K562 (cell line): Measurements from ENCODE around the gene BORCS5.

Experiments
- CEBPB ChIP-seq: fragments of 450-650 bp; IDR thresholded peaks from 2 replicates; pipeline ENCODE4 v1.6.1; 2016; ENCODE audit warnings: missing genetic modification characterization, missing compliant biosample characterization
- CHCHD3 ChIP-seq: fragments of 250-450 bp; sonication (Bioruptor Pico); IDR thresholded peaks from 2 replicates; pipeline ENCODE4 v2.1.2; 2022; ENCODE audit warnings: mild to moderate bottlenecking
- CTBP1 ChIP-seq: fragments of 450-650 bp; IDR thresholded peaks from 2 replicates; pipeline ENCODE4 v1.6.1; 2016; ENCODE audit warnings: borderline replicate concordance
- CTCF ChIP-seq, 3 experiments: IDR thresholded peaks in 2 of 3; conservative IDR thresholded peaks in 1 of 3; 2 replicates each; pipeline ENCODE4 v1.5.1; 2011 to 2012; ENCODE audit warnings: low read length in 3 of 3, mild to moderate bottlenecking in 3 of 3, control low read depth in 2 of 3, improper control_type of control experiment in 1 of 3, inconsistent platforms in 1 of 3, low read depth in 1 of 3, mixed read lengths in 1 of 3, moderate library complexity in 1 of 3; ENCODE audit not compliant: insufficient read depth in 2 of 3
- ERF ChIP-seq: fragments of 450-650 bp; formaldehyde crosslinking; IDR thresholded peaks from 2 replicates; pipeline ENCODE4 v1.4.0; 2020; ENCODE audit warnings: mild to moderate bottlenecking, mixed read lengths
- KAT7 ChIP-seq: sonication (generic); formaldehyde crosslinking; IDR thresholded peaks from 2 replicates; pipeline ENCODE4 v1.8.0; 2022; ENCODE audit warnings: missing genetic modification reagents, mild to moderate bottlenecking, borderline replicate concordance
- MCM7 ChIP-seq, 2 experiments: fragments of 450-650 bp; IDR thresholded peaks; 2 replicates each; pipeline ENCODE4 v1.6.1; 2016 to 2018
- NBN ChIP-seq: fragments of 450-650 bp; IDR thresholded peaks from 2 replicates; pipeline ENCODE4 v1.6.1; 2016; ENCODE audit warnings: low read depth, mild to moderate bottlenecking
- PRDM10 ChIP-seq: fragments of 450-650 bp; IDR thresholded peaks from 2 replicates; pipeline ENCODE4 v1.6.1; 2018; ENCODE audit not compliant: partially characterized antibody
- SREBF2 ChIP-seq: sonication (generic); formaldehyde crosslinking; IDR thresholded peaks from 2 replicates; pipeline ENCODE4 v1.4.0; 2020; ENCODE audit warnings: mild to moderate bottlenecking, missing genetic modification reagents
- TCF7L2 ChIP-seq: fragments of 150-350 bp; IDR thresholded peaks from 2 replicates; pipeline ENCODE4 v1.6.1; 2016; ENCODE audit warnings: low read depth, mild to moderate bottlenecking, low read length, moderate library complexity

- TF ChIP-seq CTBP1 (no peak), CHCHD3 (CRISPR knock-in tag) (no peak), ERF (CRISPR knock-in tag) (no peak), KAT7 (CRISPR knock-in tag) (no peak), CTCF (IDR thresholded peaks at IDR 0.05 in 2 of 3, conservative IDR thresholded peaks at IDR 0.05 in 1 of 3; ENCODE audit: insufficient read depth in 2 of 3, low read depth in 1 of 3, low read length in 3 of 3) (no peak), TCF7L2 (no peak), NBN (no peak), CEBPB (no peak), SREBF2 (CRISPR knock-in tag) (no peak), PRDM10 (no peak), MCM7 (IDR thresholded peaks at IDR 0.05) (no peak)
These were observed 132.1 kb downstream of the BORCS5 start for GRCh38 chr12:12488823-12489550.
